GM19397 (cell line): ENCODE results near the gene CARD9.

Experiments
- ATAC-seq: cut with Tn5 transposase; IDR thresholded peaks from one replicate; pipeline ENCODE4 v1.9.1; 2021; ENCODE audit warnings: mild to moderate bottlenecking, moderate library complexity; ENCODE audit not compliant: unreplicated experiment

Gene CARD9

DNA sequence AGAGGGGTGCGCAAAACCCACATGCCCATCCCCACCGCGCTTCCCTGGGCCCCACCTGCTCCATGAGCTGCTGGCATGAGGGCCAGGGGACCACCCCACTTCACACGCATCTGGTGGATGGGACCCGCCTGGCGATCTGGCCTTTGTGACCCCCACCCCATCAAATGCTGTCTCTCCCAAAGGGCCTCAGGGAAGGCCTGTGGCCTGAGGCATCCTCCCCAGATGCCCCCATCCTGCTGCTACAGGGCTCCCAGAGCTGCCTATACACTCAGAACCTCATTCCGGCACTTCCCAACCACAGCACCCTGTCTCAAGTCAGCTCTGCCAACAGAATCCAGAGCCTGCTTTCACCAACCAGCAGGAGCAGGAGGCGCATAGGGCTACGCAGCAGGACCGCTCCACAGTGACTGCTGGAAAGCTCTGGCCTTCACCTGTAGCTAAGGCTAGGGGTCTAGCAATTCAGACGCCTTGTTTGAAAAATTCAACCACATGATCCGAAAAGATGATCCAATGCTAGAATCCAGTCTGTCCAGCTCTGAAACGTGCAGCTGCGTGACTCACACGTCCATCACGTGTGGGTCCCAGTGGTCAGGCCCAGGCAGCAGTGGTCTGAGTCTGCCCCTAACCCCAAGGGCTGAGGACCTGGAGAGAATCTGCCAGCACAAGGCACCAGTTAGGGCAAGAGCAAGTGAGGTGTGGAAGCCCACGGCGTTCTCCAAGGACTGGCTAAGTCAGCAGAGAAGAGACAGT, 27.9 kb upstream of the CARD9 start:
- ATAC-seq: no peak

DNA sequence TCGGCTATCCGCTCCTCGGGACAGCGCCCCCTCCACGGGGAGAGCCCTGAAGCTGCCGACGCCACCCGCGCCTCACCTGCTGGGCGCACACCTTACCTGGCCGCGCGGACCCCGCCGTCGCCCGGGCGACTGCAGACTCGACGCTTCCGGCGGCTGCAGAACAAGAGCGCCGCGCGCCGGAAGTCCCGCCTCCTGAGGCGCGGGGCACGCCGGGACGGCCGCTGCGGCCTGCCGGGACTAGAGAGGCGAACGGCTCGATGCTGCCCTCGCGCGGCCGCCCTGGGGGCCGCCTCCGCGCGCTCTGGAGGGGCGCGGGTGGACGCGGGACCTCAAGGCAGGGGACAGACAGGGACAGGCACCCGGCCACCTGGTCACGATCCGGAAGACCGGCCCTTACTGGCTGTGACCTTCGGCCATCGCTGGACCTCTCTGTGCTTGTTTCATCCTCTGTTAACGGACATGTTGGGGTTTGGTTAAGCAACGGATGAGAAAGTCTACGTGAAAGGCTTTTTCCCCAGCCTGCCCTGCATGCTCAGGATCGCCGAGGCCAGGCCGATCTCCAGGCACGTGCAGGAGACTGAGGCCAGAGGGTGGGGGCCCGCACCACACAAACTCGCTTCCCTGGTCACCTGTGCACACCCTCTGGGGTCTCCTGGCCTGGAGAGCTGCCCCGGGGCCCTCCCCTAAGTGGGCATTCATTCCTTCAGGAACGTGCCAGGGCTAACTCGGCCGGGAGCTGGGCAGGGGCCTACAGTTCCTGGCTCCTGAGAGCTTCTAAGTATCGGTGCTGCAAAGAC, 26.8 kb upstream of the CARD9 start, which contains the start of gene SNAPC4:
SNAPC4 (minus strand) TSS at position 133 of the 797 bp plus-strand sequence. CDS start 1,742 bp downstream, outside the sequence.
- peak; percentile 65 for ATAC-seq

DNA sequence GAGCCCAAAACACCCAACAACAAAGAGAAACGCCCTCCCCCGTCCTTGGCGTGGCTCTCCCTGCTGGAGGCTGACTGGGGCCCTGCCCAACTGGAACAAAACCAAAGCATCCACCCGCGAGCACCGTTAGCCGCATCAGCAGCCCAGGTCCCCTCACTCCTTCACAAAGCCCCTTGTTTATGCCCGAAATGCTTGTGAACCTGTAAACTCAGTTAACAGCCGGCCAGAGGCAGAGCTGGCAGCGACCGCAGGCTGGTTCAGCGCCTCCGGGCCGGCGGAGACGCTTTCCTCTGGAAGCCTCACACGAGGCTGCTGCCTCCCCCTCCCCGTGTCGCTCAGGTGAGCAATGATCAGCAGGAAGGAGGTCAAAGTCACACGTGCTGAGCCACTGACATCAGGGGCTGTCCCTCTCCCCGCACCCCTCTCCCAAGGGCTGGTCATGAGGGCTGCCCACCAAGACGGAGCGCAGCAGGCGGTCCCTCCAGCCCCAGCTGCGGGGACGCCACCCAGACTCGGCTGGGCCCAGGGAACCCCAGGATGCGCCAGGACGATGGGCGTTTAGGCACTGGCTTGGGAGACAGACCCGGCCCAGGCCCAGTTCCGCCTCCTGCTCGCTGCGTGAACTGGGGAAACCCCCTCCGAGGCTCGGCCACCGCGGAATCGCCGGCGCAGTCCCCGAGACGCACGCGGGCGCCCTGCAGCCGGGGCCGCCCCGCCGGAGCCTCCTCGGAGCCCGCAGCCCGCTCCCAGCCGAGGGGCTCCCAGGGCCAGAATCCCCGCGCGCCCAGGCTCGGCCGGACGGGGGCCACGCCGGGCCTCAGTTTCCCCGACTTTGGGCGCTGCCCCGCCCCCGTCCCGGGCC, 25.9 kb upstream of the CARD9 start:
- peak; percentile 26 for ATAC-seq

DNA sequence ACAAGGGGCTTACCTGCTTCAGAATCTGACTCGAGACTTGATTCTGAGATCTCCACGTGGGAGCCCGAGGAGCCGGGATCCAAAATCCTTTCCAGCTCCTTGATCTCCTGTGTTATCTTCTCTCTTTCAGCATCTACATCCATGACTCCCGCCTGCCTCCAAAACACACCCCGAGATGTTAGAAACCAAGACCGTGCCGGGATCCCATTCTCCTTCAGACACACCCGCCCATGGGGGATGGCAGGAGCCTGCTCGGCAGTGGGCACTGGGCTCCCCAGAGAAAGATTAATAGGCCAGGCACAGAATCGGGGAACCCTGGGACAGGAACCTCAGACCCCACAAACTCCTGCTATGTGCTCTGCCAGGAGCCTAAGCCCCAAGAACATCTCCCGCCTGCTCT, 24.8 kb upstream of the CARD9 start:
- ATAC-seq: no peak

DNA sequence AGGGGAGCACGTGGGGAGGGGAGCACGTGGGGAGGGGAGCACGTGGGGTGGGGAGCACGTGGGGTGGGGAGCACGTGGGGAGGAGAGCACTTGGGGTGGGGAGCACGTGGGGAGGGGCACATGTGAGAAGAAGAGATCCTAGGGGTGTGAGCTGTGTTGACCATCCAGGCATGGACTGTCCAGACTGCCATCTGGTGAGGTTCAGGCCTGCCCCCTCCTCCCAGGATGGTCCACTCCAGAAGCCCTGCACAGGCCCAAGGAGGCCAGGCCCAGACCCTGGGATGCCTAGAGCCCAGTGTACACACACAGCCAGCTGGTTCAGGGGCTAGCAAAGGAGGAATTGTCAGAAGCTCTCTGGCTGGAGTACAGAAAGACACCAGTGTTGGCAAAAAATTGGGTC, 24.2 kb upstream of the CARD9 start:
- no peak for ATAC-seq

DNA sequence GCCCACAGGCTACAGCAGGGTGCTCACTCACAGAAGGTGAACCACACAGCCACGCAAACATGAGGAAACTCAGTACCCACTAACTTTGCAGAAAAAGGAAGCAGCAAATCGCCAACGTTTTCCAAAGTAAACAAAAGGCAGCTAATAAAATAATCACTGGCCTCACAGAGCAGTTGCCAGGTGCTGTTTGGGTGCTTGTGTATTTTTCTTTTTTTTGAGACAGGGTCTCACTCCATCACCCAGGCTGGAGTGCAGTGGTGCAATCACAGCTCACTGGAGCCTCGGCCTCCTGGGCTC, 22.7 kb upstream of the CARD9 start:
- no peak for ATAC-seq

DNA sequence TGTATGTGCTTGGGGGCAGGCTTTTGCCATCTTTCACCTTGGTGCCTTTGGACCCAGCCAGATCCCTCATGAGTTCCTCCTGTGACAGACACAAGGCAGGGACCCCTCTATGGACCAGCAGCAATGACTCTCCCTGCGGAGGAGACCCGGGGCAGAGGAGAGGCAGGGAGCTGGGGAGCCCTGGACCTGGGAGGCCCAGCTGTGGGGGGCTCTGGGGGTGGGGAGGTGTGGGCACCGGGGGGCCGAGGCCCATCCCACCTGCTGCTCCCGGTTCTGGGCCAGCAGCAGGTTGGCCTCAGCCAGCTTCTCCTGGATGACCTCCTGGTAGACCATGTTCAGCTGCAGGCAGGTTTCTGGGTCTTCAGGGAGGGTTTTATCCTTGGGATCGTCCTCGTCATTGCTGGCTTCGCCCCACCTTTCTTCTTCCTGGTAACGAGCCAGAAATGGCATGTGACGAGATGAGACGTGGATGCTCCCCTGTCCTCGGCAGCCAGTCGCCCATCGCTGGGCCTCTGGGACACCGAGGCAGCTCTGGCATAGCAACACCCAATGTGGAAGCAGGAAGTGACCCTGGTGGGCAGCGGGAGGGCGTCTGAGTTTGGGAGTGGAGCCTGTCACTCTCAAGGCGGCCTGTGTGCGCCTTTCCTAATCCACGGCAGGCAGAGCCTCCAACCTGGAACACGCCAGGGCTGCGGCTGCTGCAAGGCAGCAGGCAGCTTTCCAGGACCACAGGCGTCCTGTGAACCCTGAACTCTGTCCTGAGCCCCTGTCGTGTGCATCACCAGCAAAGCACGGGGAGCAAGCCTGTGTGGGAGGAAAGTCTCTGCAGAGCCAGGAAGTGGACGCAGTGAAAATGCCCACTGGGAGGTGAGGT, 22.1 kb upstream of the CARD9 start:
- ATAC-seq: no peak

DNA sequence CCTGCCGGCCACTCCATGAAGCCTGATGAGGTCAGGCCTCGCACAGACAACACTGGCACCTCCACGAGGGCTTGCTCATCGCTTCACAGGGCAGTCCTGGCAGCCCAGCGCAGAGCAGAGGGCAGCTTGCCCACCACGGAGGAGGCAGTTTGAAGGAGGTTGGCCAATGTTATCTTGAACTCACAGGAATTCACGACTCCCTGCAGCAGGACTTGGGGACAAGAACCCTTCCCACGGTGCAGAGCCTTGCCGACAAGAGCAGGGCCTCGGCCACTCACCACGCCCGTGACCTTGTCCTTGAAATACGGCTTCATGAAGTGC, 21.5 kb upstream of the CARD9 start:
- ATAC-seq: no peak

DNA sequence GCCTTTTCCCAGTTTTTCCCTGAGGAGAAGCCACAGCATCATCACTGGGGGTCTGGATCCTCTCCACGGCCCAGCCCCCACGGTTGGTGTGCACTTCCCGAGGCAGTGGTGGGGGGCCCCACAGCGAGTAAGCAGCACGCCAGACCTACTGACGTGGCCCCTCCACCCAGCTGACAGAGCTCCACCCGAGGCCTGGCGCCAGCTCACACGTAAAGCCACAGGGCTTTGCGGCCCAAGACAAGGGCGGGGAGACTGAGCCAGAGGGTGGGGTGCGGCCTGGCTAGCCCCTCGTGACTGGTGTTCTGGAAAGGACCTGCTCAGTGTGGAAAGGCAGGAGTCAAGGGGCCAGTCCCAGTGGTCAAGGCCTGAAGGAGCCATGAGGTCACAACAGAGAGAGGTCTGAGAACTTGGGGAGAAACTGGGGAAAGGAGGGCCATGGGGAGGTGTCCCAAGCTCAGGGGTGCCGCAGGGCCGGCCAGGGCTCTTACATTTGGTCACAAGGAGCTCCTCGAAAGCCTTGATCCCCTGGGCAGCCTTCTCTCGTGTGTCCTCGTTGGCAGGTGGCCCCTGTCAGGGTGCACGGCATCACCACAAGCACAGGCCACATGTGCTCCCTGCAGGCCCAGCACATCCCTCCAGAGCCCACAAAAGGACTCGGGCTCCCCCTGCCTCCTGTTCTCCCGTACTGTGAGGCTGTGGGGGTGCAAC, 21.0 kb upstream of the CARD9 start:
- no peak for ATAC-seq

DNA sequence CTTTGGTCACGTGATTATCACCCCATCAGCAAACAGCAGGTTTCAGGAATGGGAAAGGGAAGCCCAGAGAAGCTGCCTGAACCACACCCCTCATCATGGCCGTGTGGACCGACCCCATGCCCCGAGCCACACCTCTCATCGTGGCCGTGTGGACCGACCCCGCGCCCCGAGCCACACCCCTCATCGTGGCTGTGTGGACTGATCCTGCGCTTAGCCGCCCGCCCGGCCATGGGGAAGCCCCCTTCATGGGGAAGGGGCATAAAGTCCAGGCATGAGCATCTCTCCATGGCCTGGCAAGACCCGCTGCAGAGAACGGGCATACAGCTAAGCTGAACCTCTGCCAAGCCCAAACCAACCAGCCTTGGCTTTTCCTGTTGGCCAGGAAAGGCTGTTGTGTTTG, 20.1 kb upstream of the CARD9 start:
- no peak for ATAC-seq

DNA sequence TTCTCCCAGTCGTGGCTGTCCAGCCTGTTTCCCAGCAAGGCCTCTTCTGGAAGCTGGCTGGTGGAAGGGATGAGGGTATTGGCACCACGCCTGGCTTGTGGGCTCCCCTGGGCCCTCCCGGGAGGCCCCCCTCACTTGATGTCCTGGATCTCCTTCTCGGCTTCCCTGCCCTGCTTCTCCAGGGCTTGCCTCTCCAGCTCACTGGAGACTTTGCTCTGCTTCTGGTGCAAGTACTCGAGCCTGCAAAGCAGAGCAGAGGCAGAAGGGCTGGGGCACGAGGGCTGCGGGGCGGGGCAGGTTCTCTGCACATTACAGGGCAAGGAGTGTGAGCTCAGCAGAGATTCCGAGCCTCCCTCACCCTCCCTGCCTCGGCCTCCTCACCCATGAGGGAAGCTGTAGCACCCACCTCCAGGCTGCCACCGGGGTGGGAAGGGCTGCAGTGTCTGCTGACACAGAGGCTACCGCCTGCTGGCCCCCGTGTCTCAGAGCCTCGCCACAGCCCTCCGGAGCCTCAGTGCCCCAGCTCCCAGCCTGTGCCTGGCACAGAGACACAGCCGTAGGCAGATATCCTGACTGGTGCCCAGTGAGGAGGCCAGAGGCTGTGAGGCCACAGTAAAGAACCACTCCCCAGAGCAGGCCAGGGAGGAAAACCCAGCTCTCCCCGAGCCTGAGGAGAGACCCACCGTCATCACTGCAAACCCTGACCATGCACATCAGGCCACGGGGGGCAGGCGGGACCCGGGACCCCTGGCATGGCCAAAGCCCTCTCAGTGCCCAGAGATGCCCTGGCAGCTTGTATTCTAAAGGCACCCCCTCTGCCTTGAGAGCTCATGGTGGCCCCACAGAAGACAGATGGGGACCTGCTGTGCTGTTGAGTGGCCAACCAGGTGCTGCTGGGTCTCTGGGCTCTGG, 19.3 kb upstream of the CARD9 start:
- no peak for ATAC-seq

DNA sequence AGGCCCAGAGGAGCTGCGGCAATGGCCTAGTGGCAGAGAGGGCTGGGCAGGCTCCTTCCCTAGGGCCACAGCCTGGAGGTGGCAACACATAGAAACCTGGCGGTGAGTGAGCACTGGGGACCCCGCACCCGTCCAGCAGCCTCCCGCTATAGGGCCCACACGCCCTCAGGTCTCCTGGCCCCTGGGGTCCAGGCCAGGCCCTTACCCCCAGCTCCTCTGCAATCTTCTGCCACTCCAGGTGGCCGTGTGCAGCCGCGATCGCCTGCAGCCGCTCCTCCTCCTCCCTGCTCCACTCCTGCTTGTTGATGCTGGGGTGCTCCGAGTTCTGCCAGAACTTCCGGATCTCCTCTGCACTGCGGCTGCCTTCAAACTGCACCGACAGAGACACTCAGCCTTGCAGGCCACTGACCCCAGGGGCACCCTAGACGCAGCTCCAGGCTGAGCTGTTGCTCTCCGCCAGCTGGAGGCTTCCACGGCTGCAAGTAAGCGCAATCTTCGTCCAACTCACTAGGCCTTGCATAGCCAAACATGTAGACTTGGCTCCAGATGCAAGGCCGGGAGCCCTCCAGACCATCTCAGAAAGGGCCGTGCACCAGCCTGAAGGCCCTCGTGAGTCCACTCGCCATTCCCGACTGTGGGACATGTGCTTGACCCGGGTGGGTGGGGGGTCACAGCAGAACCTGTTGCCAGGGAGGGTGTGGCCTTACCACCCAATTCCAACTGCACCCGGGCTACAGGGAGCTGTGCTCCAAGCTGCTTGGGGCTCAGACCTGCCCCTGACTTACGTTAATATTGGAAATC, 18.5 kb upstream of the CARD9 start:
- no peak for ATAC-seq

DNA sequence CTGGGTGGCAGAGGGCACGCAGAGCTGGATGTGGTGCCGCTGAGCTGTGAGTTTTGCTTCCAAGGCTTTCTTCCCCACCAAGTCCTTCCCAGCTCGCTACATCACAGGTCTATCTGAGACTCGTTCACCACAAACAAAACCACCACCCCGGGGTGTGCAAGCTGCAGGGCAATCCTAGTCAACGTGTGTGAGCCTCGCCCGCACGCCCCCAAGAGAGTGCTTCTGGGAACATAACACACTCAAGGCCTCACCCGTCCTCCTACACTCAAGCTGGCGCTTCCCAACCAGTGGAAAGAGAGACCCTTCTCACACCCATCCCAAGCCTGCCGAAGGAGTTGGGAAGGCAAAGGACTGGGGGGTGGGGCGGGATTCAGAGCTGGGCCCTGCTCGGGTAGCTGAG, 15.9 kb upstream of the CARD9 start:
- ATAC-seq: no peak

DNA sequence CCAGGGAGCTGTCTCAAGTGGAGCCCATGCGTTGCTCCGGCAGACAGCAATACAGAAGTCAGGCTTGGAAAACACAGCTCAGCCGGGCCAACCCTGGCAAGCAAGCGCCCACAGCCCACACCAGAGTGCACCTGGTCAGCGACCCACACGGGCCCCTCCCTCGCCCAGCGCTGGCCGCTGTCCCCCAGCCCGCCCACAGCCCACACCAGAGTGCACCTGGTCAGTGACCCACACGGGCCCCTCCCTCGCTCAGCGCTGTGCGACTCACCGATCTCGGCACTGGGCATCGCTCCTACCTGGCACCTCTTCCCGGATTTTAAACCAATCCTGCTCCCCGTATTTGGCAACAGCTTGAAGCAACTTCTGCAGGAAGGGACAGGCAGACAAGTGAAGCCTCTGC, 13.7 kb upstream of the CARD9 start:
- ATAC-seq: no peak

DNA sequence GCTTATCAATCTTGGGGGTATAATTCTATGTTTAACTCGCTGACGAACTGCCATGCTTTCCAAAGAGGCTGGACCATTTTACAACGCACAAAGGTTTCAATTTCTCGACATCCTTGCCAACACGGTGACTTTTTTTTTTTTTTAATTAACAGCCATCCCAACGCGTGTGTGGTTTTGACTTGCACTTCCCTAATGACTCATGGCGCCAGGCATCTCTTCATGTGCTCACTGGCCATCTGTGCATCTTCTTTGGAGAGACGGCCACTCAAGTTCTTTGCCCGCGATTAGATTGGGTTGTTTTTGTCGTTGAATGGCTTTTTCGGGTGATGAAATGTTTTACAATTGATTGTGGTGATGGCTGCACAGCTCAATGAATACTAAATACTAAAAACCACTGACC, 12.5 kb upstream of the CARD9 start:
- no peak for ATAC-seq

DNA sequence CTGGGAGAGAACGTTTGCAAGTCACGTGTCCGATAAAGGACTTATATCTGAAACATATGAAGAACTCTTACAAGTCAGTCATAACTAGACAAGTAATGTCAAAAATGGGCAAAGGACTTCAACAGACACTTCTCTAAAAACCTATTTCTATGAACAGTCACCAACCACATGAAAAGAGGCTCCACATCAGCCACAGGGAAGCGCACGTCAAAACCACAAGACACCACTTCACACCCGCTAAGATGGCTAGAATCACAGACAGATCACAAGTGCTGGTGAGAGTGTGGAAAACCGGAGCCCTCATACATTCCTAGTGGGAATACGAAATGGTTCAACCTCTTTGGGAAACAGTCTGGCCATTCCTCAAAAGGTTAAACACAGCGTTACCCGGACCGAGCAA, 11.5 kb upstream of the CARD9 start:
- no peak for ATAC-seq

DNA sequence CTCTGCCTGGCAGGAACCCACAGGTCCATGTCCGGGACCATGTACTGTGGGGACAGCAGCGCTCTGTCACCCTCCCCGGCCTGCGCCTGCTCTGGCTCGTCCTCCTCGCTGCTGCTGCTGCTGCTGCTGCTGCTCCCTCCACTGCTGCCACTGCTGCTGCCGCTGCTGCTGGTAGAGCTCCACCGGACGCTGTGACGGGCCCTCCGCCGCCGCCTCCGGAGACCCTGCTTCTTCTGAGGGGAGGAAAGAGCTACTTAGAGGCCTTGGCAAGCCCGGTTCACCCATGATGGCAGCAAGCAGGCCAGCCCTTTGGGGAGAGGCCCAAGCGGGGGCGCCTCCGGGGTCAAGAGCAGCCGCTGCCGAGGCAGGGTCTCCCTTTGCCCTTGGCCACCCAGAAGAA, 10.0 kb upstream of the CARD9 start:
- no peak for ATAC-seq

DNA sequence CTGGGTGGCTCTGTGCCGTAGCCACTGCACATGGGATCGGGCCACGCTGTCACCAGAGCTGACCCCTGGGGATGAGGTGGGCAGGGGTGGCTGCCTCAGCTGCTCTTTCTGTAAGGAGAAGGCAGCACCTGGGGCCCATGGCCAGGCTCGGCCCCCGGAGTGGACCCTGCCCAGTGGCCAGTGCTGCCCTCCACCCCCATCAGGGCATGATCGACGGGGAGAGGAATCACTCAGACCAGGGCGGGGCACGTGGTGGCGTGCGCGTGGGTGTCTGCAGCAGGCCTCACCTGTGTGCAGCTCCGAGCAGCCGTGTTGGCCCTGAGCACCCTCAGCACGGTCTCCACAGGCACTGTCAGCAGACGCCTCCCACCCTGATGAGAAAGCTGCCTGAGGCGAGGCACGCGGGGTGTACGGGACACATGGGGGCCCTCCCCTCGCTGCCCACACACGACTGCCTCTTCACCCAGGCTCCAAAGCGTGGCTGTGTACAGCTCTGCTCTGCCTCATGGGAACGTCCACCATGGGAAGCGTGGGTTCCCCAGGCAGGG, 8.6 kb upstream of the CARD9 start:
- no peak for ATAC-seq
